PC-3 (cell line): ENCODE measurements around the gene XCL2. TPM values are rescaled to one million over a fixed set of nuclear protein-coding genes. Genes with fewer than 3 reads are reported as not detected.

Experiments used
- ATAC-seq: fragments of 200-7000 bp; cut with Tn5 transposase; 2 replicates; pipeline ENCODE4 v1.9.1; 2020; ENCODE audit warnings: mild to moderate bottlenecking, moderate library complexity
- BruUV-seq: library from RNA; stranded (reverse); fragments of 400-500 nt; replicated peaks from 2 replicates; lab custom pipeline; 2021; lab: Mats Ljungman, UMichigan
- CTCF ChIA-PET: fragments of 300-600 bp; sonication (Branson Sonifier 250); formaldehyde crosslinking; loops from one replicate; lab custom pipeline; 2022; ENCODE audit warnings: antibody characterized with exemption; lab: Charles Lee
- POLR2A ChIA-PET: fragments of 300-600 bp; sonication (Branson Sonifier 250); formaldehyde crosslinking; loops from one replicate; lab custom pipeline; 2022; ENCODE audit warnings: antibody characterized with exemption; ENCODE audit not compliant: unreplicated experiment; lab: Charles Lee
- DNase-seq: peaks from one replicate; pipeline ENCODE4 v3.0.0-alpha.2; 2015
- H2AFZ ChIP-seq: fragments of 300-600 bp; sonication (generic); 2 replicates; pipeline ENCODE4 v1.6.0; 2016; ENCODE audit warnings: antibody characterized with exemption, low read length
- H3F3A ChIP-seq: fragments of 300-600 bp; sonication (generic); one replicate; pipeline ENCODE4 v1.6.0; 2017; ENCODE audit warnings: antibody characterized with exemption, low read length, control low read depth, mild to moderate bottlenecking; ENCODE audit not compliant: unreplicated experiment
- H3K27ac ChIP-seq: fragments of 300-600 bp; sonication (generic); 2 replicates; pipeline ENCODE4 v1.5.1; 2016; ENCODE audit warnings: mild to moderate bottlenecking, low read length
- H3K27me3 ChIP-seq: fragments of 300-600 bp; sonication (generic); 2 replicates; pipeline ENCODE4 v1.6.1; 2016; ENCODE audit warnings: low read length, mixed read lengths
- H3K36me3 ChIP-seq: fragments of 300-600 bp; sonication (generic); 2 replicates; pipeline ENCODE4 v1.6.1; 2016; ENCODE audit warnings: low read depth, mixed run types, low read length, mixed read lengths
- H3K4me1 ChIP-seq: fragments of 300-600 bp; sonication (generic); 2 replicates; pipeline ENCODE4 v1.5.1; 2016; ENCODE audit warnings: low read length; ENCODE audit not compliant: insufficient read depth
- H3K4me2 ChIP-seq: fragments of 300-600 bp; sonication (generic); 2 replicates; pipeline ENCODE4 v1.6.0; 2016; ENCODE audit warnings: low read length
- H3K4me3 ChIP-seq: fragments of 300-600 bp; sonication (generic); 2 replicates; pipeline ENCODE4 v1.5.1; 2016; ENCODE audit warnings: mild to moderate bottlenecking, low read length, mixed read lengths
- H3K79me2 ChIP-seq: fragments of 300-600 bp; sonication (generic); 2 replicates; pipeline ENCODE4 v1.6.1; 2017; ENCODE audit warnings: low read length, mixed read lengths
- H3K9ac ChIP-seq: fragments of 300-600 bp; sonication (generic); 2 replicates; pipeline ENCODE4 v1.6.0; 2016; ENCODE audit warnings: mild to moderate bottlenecking, low read length
- H3K9me2 ChIP-seq: fragments of 300-600 bp; sonication (generic); replicated peaks from 2 replicates; pipeline ENCODE4 v1.6.1; 2016; ENCODE audit warnings: mixed run types, low read length, mixed read lengths
- H3K9me3 ChIP-seq: fragments of 300-600 bp; sonication (generic); 2 replicates; pipeline ENCODE4 v1.6.1; 2016; ENCODE audit warnings: low read length, mixed read lengths
- H4K20me1 ChIP-seq: fragments of 300-600 bp; sonication (generic); 2 replicates; pipeline ENCODE4 v1.6.1; 2016; ENCODE audit warnings: low read length, mixed read lengths
- EZH2 ChIP-seq: fragments of 300-600 bp; sonication (generic); IDR thresholded peaks from one replicate; pipeline ENCODE4 v1.6.1; 2017; ENCODE audit warnings: antibody characterized with exemption, mild to moderate bottlenecking, low read length; ENCODE audit not compliant: unreplicated experiment
- EZH2phosphoT487 ChIP-seq: fragments of 300-600 bp; sonication (generic); IDR thresholded peaks from 2 replicates; pipeline ENCODE4 v1.6.1; 2018; ENCODE audit warnings: mild to moderate bottlenecking, antibody characterized with exemption, low read length, borderline replicate concordance
- intact Hi-C: fragments of 100-400 bp; cut with micrococcal nuclease; formaldehyde crosslinking; loops from 2 replicates; pipeline ENCODE4 v1.9.0; 2023
- total RNA-seq: library from RNA; depleted of rRNA; stranded (reverse); fragments of >200 nt; gene quantifications from 2 replicates; pipeline ENCODE4 v1.2.3, GENCODE V29; 2014
- TF ChIP-seq, protein P1 (sequence below): fragments of 300-600 bp; sonication (generic); conservative IDR thresholded peaks from 2 replicates; pipeline ENCODE4 v1.5.1; 2017; ENCODE audit warnings: antibody characterized with exemption, low read depth, mild to moderate bottlenecking, low read length

XCL2 gene
- total RNA-seq, 1 experiment from 2014 or later: not detected

DNA sequence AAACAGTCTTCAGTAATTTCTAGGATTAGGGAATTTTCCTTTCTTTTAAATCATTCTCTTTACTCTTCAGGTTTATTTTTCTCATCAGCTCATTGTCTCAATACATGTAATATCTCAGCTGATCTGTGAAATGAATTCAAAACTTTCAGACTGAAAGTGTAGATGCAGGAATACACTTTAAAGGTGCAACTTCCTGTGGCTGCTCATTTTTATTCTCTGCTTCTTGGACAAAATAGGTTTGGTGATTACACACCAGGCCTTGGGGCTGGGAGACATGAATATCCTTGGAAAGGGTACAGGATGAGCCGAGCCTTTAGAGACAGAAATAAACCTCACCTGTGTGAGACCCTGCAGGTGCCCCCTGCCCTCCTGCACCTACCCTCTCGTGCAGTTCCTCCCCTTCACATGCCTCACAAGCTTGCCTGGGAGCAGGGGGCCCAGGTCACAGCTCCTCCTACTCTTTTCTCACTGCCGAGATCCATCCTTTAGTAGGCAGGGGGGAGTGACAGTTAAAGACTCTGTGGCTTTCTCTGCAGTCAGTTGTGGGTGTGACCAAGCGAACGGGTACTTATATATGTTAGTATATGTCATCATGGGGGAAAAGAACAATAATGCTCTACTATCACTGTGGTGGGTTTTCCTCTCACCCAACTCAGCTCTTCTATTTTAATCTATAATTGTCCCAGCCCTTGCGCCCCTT lies 23.6 kb downstream of the XCL2 start:
- Histone ChIP-seq H3K27me3 (0 out of 2 replicates have a peak, but pooled peaks cover 5% of the 10 kb centered on the region), H3K9ac (no peak overlapping the region), H4K20me1 (no peaks in the 10 kb centered on the region), H2AFZ (no peak overlapping the region), H3K36me3 (no peaks in the 10 kb centered on the region), H3K27ac (no peak overlapping the region), H3K9me2 (no peaks in the 10 kb centered on the region), H3K79me2 (no peaks in the 10 kb centered on the region), H3K4me2 (no peak overlapping the region), H3K9me3 (0 out of 2 replicates have a peak, but pooled peaks cover 4% of the 10 kb centered on the region), H3K4me3 (no peak overlapping the region), H3K4me1 (no peaks in the 10 kb centered on the region), H3F3A (no peaks in the 10 kb centered on the region)
- TF ChIP-seq EZH2 (no peak), EZH2phosphoT487 (no peak)
- TF ChIP-seq, protein P1, sequence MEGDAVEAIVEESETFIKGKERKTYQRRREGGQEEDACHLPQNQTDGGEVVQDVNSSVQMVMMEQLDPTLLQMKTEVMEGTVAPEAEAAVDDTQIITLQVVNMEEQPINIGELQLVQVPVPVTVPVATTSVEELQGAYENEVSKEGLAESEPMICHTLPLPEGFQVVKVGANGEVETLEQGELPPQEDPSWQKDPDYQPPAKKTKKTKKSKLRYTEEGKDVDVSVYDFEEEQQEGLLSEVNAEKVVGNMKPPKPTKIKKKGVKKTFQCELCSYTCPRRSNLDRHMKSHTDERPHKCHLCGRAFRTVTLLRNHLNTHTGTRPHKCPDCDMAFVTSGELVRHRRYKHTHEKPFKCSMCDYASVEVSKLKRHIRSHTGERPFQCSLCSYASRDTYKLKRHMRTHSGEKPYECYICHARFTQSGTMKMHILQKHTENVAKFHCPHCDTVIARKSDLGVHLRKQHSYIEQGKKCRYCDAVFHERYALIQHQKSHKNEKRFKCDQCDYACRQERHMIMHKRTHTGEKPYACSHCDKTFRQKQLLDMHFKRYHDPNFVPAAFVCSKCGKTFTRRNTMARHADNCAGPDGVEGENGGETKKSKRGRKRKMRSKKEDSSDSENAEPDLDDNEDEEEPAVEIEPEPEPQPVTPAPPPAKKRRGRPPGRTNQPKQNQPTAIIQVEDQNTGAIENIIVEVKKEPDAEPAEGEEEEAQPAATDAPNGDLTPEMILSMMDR: no peak
- intact Hi-C loops: no loop called here
- DNase-seq: no peak
- no peak for ATAC-seq
- CTCF ChIA-PET: no interaction called here
- POLR2A ChIA-PET: no interaction called here
- no TSS peak for BruUV-seq

DNA sequence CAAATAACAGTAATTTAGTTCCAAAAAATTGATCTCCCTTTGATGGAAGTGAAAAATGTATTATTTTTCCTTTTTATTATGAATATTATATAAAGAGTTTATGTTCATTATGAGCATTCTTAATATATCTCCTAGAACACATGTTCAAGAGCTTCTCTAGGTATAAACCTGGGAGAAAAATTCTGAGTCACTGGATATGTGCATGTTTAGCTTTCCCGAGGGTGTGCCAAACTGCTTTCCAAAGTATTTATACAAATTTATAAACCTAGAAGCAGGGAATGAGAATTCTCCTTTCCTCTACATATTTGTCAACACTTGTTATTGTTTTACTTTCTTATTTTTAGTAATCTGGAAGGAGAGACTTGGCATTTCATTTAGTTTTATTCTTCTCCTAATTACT lies 25.0 kb downstream of the XCL2 start:
- H3K4me2 ChIP-seq: no peak overlapping the region
- intact Hi-C loops: no loop called here
- H3F3A ChIP-seq: no peaks in the 10 kb centered on the region
- DNase-seq (peak; percentile 15), ATAC-seq (peak; percentile 38; the same call in 1 of the 2 replicates)
- H3K36me3 ChIP-seq: no peaks in the 10 kb centered on the region
- H3K79me2 ChIP-seq: no peaks in the 10 kb centered on the region
- no peak overlapping the region for H3K27ac ChIP-seq
- H3K4me1 ChIP-seq: no peaks in the 10 kb centered on the region
- H3K4me3 ChIP-seq: no peak overlapping the region
- TF ChIP-seq EZH2phosphoT487 (no peak), EZH2 (no peak)
- TF ChIP-seq, protein P1: no peak
- POLR2A ChIA-PET: interaction anchor here (0.6 kb wide), 1 partner anchor 19 kb away, joined by 3 read pairs; no protein-coding TSS in a partner anchor
- 0 out of 2 replicates have a peak, but pooled peaks cover 2% of the 10 kb centered on the region for H3K9me3 ChIP-seq
- no peaks in the 10 kb centered on the region for H3K9me2 ChIP-seq
- no peak overlapping the region for H3K9ac ChIP-seq
- BruUV-seq: no TSS peak
- no peak overlapping the region for H2AFZ ChIP-seq
- CTCF ChIA-PET: no interaction called here
- 0 out of 2 replicates have a peak, but pooled peaks cover 5% of the 10 kb centered on the region for H3K27me3 ChIP-seq
- H4K20me1 ChIP-seq: no peaks in the 10 kb centered on the region

DNA sequence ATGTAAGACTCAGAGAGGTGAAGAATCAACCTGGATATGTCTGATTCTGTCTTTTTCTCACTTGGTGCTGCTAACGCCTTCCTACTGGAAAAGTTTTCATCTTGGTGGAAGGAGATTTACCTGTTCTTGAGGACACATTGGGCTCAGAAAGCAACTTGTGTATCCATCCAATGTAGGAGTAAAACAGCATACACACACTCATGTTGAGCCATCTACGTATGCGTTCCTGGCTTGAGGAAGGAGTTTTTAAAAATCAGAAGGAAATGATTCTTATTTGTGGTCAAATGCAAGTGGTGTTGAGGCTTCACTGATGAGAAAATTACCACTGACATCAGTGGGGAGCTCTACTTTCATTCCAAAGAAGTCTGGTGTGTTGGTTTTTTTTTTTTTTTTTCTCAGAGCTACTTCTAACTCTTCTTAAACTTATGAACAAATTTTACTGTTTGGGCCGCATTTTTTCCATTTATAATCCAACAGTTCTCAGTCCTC lies 25.6 kb downstream of the XCL2 start:
- BruUV-seq: no TSS peak
- no peaks in the 10 kb centered on the region for H3F3A ChIP-seq
- H3K27ac ChIP-seq: no peak overlapping the region
- H3K4me3 ChIP-seq: no peak overlapping the region
- ChIA-PET POLR2A (interaction anchor here (0.6 kb wide), 1 partner anchor 18 kb away, joined by 3 read pairs; no protein-coding TSS in a partner anchor), CTCF (interaction anchor here (0.6 kb wide), 1 partner anchor 502 kb away, joined by 3 read pairs; no protein-coding TSS in a partner anchor)
- no peaks in the 10 kb centered on the region for H3K79me2 ChIP-seq
- H3K9me3 ChIP-seq: no peaks in the 10 kb centered on the region
- H3K9ac ChIP-seq: no peak overlapping the region
- DNase-seq: no peak
- H3K9me2 ChIP-seq: no peaks in the 10 kb centered on the region
- no peak overlapping the region for H2AFZ ChIP-seq
- TF ChIP-seq, protein P1: no peak
- TF ChIP-seq EZH2phosphoT487 (no peak), EZH2 (no peak)
- H3K4me2 ChIP-seq: no peak overlapping the region
- intact Hi-C loops: no loop called here
- no peaks in the 10 kb centered on the region for H3K4me1 ChIP-seq
- ATAC-seq: no peak
- H4K20me1 ChIP-seq: no peaks in the 10 kb centered on the region
- no peaks in the 10 kb centered on the region for H3K36me3 ChIP-seq
- 0 out of 2 replicates have a peak, but pooled peaks cover 5% of the 10 kb centered on the region for H3K27me3 ChIP-seq
